K562 (cell line): ENCODE results near the gene RPL9.

ENCODE experiments used
- ASH1L ChIP-seq: fragments of 450-650 bp; IDR thresholded peaks from 2 replicates; pipeline ENCODE4 v1.6.1; 2018; ENCODE audit warnings: borderline replicate concordance, mild to moderate bottlenecking, low read depth; ENCODE audit not compliant: partially characterized antibody
- TF ChIP-seq, protein P1 (sequence below), 3 experiments: IDR thresholded peaks in 2 of 3; conservative IDR thresholded peaks in 1 of 3; 2 replicates each; pipeline ENCODE4 v1.5.1; 2011 to 2012; ENCODE audit warnings: low read length in 3 of 3, mild to moderate bottlenecking in 3 of 3, control low read depth in 2 of 3, improper control_type of control experiment in 1 of 3, inconsistent platforms in 1 of 3, low read depth in 1 of 3, mixed read lengths in 1 of 3, moderate library complexity in 1 of 3; ENCODE audit not compliant: insufficient read depth in 2 of 3

DNA sequence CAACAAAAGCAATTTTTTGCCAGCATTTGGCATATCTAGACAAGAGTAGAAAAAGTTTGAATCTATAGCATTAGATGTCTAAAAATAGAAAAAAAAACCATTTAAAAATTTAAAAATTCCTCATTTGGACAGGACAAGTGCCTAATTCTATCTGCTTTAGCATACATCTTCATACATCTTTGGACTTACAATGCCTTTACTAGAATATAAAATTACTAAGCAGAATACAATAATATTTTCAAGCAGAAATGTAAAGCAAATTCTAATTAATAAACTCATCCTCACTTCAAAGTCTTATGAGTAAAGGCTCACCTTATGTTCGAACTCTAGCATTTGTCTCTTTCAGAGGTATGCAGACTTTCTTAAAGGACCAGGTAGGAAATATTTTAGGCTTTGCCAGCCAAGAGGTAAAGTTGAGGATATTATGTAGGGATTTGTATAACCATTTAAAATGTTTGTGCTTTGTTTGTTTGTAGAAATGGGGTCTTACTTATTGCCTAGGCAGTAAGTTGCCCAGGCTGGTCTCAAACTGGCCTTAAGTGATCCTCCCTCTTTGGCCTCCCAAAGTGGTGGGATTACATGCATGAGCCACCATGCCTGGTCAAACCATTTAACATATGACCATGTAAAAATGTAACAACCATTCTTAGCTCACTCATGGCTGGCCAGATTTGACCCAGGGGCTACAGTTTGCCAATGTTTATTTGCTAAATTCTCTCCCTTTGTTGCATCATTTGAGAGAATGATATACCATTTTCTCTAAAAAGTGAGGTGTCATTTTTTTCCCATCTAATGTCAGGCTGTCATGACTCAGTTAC, 39.4 kb upstream of the RPL9 start:
- no peak for TF ChIP-seq ASH1L
- TF ChIP-seq, protein P1, sequence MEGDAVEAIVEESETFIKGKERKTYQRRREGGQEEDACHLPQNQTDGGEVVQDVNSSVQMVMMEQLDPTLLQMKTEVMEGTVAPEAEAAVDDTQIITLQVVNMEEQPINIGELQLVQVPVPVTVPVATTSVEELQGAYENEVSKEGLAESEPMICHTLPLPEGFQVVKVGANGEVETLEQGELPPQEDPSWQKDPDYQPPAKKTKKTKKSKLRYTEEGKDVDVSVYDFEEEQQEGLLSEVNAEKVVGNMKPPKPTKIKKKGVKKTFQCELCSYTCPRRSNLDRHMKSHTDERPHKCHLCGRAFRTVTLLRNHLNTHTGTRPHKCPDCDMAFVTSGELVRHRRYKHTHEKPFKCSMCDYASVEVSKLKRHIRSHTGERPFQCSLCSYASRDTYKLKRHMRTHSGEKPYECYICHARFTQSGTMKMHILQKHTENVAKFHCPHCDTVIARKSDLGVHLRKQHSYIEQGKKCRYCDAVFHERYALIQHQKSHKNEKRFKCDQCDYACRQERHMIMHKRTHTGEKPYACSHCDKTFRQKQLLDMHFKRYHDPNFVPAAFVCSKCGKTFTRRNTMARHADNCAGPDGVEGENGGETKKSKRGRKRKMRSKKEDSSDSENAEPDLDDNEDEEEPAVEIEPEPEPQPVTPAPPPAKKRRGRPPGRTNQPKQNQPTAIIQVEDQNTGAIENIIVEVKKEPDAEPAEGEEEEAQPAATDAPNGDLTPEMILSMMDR (IDR thresholded peaks at IDR 0.05 in 2 of 3, conservative IDR thresholded peaks at IDR 0.05 in 1 of 3; ENCODE audit: insufficient read depth in 2 of 3, low read depth in 1 of 3, low read length in 3 of 3) = no peak
